NCI-H524 (cell line): ENCODE results near the gene LRRC37B.
"Not testable (repeated sequence)": the region's sequence is repeated elsewhere in the genome, so short reads cannot be mapped to it uniquely, and the experiment has no call there.

Experiments
- DNase-seq, 2 experiments: peaks; one replicate each; lab custom pipeline; 2025; lab: John Stamatoyannopoulos, UW

Gene LRRC37B

DNA sequence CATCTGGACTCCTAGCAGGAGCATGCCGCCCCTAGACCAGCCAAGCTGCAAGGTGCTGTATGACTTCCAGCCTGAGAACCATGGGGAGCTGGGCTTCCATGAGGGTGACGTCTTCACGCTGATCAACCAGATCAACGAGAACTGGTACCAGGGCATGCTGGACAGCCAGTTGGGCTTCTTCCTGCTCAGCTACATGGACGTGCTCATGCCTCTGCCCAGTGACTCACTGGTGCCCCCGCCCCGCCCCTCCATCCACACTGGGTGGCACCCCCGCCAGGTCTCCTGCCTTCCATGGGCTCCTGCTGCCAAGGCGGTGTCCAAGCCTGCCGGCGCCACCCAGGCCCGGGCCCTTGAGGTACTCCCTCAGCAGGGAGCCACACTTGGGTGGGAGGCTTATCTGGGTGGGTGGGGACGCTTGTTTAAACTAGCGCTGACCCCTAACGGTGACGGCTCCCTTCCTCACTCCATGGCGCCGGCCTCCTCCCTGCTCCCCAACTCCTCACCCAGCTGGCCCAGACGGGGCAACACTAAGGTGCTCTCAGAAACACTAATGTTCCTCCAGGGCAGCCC, 34.2 kb downstream of the LRRC37B start:
- not testable (repeated sequence) for DNase-seq

DNA sequence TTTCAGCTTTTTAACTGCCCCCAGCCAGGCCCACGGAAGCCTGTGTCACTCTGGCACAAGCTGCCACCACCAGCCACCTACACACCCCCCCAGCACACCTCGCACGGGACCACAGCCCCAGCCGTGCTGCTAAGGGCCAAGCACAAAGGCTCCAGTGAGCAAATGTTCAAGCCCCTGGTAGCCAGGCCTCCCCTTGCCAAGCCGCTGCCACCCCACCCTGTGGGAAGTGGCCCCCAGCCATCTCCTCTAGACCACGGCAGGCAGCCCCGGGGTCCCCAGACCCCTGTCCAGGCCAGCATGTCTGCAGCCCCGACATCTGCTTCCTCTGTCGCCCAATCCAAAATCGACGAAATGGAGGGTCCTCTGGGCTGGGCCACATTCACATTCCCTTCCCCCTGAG, 35.1 kb downstream of the LRRC37B start:
- not testable (repeated sequence) for DNase-seq

DNA sequence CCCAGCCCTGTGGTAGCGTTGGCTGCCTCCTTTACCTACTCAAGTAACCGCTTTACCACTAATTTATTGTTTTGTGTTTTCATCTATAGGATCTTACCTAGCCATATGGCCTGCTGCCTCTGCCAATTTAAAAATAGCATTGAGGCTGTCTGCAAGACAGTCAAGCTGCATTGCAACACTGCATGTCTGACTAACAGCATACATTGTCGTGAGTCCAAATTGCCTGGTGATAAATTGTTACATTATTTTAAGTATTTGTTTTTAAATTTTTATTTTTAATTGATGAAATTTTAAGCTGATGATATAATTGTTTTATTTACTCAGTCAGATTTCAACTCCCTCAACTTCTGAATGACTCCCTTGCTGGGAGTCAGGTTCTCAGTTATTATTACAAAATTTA, 38.4 kb downstream of the LRRC37B start:
- not testable (repeated sequence) for DNase-seq

GRCh38 chr17:32047663-32048062, 40.5 kb downstream of the LRRC37B start:
- DNase-seq = not testable (repeated sequence)

DNA sequence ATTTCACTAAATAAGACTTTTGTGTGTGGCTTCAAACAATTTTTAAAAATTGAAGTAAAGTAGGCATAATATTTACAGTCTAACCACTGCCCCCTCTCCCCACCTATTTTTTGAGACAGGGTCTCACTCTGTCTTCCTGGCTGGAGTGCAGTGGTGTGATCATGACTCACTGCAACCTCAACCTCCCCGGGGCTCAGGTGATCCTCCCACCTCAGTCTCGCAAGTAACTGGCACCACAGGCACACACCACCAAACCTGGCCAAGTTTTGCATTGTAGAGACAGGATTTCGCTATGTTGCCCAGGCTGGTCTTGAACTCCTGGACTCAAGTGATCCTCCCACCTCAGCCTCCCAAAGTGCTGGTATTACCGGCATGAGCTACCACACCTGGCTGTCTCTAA, 47.8 kb downstream of the LRRC37B start:
- not testable (repeated sequence) for DNase-seq

- DNase-seq = not testable (repeated sequence)
Measured at GRCh38 chr17:32055425-32055824, 48.2 kb downstream of the LRRC37B start.

GRCh38 chr17:32056500-32056899, 49.3 kb downstream of the LRRC37B start:
- DNase-seq = not testable (repeated sequence)

DNA sequence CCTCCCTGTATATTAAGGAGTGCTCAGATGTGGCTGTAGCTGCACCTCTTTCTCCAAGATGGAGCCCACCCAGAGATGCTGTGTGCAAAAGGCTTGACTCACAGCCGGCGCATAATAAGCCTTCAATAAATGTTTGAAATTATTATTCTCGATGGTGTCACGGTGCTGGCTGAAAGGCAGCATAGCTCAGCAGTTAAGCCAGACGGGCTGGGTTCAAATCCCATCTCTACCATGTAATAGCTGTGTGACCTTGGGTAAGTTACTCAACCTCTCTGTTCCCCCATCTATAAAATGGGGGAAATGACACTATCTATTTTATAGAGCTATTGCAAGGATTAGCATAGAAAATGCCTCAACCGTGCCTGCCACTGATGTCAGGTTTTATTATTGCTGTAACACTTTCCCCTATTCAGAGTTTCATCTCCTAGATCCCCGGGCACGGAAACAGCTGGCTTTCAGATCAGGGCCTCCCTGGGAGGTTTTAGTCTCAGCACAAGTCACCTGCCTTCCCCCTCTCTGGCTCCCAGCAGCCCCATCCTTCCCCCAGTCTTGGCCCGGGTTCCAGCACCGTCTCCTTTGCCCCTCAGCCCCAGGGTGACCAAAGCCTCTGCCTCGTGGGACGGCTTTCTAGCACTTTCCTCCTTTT, 50.4 kb downstream of the LRRC37B start:
- not testable (repeated sequence) for DNase-seq

- DNase-seq = not testable (repeated sequence)
Measured at GRCh38 chr17:32060695-32061094, 53.5 kb downstream of the LRRC37B start.

GRCh38 chr17:32061840-32062239, 54.7 kb downstream of the LRRC37B start:
- DNase-seq = not testable (repeated sequence)

DNA sequence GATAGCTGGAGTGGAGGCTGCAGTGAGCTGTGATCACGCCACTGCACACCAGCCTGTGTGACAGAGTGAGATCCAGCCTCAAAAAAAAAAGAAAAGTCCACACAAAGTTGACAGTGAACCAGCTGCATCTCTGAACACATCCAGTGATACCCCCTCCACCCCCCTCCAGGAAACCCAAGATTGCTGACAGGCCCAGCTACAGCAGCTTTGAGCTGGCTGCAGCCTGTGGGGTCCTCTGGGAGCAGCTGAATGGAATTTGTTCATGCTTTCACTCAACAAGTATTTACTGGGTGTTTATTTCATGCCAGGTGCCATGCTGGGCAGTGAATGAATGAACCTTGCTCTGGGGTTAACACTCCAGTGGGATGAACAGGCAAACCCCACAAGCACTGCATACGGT, 56.9 kb downstream of the LRRC37B start:
- not testable (repeated sequence) for DNase-seq

DNA sequence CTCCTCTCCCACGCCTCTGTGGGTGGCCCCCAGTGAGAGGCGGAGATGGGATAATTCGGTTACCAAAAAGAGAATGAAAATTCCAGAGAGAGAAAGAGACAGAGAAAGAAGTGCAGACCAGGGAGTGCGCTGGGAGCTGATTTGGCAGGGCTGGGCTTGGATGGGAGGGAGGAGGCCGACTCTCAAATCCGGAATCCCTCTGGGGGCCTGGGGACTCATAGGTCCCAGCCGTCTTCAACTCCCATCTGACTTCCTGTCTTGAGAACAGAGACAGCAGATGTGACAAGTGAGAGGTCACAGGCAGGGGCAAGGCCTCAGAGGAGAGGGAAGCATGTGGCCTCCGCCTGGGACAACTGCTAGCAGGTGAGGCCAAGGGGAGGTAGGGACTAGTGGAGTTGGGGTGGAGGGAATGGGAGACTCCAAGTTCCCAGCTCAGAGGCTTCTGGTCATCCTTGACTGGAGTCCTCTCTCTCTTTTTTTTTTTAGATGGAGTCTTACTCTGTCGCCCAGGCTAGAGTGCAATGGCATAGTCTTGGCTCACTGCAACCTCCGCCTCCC, 59.0 kb downstream of the LRRC37B start:
- DNase-seq = not testable (repeated sequence)

DNA sequence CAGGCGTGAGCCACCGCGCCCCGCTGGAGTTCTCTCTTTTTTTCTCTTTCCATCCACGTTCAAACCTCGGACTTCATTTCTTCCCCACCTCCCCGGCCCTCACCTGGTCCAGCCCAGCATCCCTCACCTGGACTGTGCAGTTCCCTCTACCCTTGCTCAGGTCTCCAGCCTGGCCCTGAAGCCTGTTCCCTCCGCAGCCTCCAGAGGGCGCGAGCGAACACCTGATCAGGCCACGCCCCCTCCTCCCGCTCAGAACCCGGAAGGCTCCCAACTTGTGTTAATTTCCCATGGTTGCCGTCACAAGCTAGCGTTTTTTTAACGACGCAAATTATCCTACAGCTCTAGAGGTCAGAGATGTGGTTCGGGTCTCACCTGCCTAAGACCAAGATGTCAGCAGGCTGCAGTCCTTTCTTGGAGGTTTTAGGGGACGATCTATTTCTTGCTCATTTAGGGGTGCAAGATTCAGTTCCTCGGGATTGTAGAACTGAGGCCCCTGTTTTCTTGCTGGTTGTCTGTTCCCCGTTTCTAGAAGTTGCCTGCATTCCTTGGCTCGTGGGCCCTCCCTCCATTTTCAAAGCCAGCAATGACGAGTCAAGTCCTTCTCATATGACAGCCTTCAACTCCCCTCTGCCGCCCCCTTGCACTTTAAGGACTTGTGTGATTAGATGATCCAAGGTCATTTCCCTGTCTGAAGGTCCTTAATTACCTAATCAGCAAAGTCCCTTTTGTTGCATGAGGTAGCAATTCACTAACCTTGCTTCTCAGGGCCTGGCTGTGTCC, 59.9 kb downstream of the LRRC37B start:
- DNase-seq = not testable (repeated sequence)

DNA sequence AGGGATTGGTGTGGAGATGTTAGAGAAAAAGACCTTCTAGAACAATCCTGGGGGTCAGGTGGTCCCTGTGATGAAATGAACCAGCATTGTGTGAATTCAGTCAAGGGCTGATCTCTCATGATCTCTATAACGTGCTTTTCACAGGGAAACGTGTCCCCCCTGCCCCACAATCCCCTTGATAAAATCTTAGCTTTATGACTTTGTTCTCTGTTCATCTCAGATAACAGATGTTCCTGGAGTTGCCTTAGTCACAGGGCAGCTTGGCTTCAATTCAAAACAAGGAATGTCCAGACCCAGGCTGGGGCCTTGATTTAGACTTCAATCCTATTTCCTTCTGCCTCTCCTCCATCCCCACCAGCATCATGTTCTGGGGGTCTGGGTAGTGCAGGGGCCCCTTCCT, 61.9 kb downstream of the LRRC37B start:
- DNase-seq = peak in 1 of 2 experiments; percentile 33

DNA sequence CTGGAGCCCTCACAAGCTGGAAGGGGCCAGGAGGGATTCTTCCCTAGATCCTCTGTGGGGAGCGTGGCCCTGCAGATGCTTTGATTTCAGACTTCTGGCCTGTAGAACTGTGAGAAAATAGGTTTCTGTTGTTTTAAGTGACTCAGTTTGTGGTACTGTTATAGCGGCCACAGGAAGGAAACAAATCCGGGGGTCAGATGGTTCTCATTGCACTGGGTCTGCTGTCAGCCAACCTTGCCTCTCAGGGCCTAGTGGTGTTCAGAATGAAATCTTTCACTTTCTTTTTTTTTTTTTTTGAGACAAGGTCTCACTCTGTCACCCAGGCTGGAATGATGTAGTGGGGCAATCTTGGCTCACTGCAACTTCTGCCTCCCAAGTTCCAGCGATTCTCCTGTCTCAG, 64.8 kb downstream of the LRRC37B start:
- not testable (repeated sequence) for DNase-seq

- DNase-seq = not testable (repeated sequence)
Measured at GRCh38 chr17:32073131-32073530, 65.9 kb downstream of the LRRC37B start.

GRCh38 chr17:32079753-32080152, 72.6 kb downstream of the LRRC37B start:
- peak; percentile 73 to 84 for DNase-seq

- not testable (repeated sequence) for DNase-seq
Measured at GRCh38 chr17:32083550-32083979, 76.4 kb downstream of the LRRC37B start.

DNA sequence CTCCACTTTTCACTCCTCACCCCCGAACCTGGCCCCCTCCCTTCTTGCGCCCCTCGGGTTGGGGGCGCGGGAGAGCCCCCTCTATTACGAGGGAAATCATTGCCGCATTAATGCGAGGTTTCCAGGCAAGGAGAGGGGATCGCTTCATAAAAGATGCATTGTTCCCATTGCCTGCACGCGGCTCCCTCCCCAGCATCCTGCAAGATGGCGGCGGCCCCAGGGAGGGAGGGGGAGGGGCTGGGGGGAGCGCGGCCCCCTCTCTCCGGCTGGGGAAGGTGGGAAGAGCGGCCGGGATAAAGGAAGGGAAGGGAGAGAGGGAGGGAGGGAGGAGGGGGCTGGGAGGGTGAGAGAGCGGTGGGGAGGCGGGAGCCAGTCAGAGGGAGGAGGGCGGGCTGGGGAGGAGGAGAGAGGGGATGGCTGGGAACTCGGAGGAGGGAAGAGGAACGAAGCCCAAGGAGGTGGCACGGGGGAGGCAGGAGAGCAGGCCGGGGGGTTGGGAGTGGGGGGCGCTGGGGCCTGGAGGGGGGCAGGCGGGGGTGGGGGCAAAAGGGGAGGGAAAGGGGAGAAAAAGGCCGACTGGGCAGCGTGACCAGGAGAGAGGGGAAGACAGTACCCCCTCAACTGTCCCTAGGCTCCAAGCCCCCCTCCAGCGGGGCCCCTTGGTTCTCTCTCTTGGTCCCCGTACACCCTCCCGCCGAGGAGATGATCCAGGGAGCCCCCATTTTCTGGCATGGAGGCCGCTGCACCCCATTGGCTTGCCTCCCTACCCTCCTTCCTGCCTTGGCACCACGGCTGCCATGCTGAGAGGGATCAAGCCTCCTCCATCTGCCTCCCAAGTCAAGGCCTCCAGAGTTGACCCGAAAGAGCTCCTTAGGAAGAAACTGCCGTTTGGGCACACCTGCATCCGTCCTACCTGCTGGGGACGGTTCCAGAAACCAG, 77.1 kb downstream of the LRRC37B start:
- DNase-seq = peak in 1 of 2 experiments; percentile 49

DNA sequence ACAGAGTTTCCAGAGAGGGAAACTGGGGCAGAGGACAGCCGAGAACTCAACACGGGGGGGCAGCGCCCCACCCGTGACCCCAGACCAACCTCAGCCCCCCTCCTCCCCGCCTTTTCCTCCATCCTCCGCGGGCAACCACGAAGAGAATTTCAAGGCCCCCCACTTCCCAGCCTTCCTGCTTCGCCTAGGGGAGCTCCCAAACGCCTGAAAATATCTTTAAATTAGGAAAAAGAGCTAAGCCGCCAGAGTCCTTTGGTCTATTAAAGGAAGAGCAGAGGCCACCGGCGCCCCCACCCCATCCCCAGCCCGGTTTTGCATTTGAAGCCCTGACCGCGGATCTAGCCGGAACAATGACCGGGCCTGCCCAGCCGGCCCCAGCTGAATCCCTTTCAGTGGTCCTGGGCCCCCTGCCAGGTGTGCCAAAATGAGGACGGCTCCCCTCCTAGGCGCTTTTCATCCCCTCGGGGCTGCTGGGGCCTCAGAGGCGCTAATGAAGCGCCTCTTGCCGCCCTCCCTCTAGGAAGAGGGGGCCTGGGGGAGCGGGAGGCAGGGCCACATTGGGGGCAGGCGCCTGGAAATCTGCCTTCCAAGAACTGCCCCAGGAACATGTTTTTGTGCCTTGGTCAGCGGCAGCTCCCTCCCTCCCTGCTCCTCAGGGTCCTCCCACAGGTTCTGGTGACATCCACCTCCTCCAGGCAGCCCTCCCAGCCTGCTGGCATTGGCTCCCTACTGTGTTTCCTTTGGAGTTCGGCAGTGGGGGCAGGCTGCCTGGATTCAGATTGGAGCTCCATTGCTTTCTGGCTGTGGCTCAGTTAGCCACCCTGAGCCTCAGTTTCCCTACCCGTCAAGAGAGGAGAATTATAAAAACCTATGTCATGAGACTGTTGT, 78.0 kb downstream of the LRRC37B start:
- not testable (repeated sequence) for DNase-seq
